Astrocyte (in vitro differentiated cells and primary cell): Measurements from ENCODE around the gene SPAG7.

Source experiments
- EZH2 ChIP-seq: IDR thresholded peaks from 2 replicates; pipeline ENCODE4 v1.6.1; 2012; ENCODE audit warnings: mild to moderate bottlenecking, low read length, inconsistent platforms; ENCODE audit not compliant: insufficient read depth
- TF ChIP-seq, protein P1 (sequence below): IDR thresholded peaks from 2 replicates; pipeline ENCODE4 v1.5.1; 2011; ENCODE audit warnings: low read depth, mild to moderate bottlenecking, inconsistent platforms, low read length, moderate library complexity; ENCODE audit not compliant: insufficient read depth

- TF ChIP-seq, protein P1, sequence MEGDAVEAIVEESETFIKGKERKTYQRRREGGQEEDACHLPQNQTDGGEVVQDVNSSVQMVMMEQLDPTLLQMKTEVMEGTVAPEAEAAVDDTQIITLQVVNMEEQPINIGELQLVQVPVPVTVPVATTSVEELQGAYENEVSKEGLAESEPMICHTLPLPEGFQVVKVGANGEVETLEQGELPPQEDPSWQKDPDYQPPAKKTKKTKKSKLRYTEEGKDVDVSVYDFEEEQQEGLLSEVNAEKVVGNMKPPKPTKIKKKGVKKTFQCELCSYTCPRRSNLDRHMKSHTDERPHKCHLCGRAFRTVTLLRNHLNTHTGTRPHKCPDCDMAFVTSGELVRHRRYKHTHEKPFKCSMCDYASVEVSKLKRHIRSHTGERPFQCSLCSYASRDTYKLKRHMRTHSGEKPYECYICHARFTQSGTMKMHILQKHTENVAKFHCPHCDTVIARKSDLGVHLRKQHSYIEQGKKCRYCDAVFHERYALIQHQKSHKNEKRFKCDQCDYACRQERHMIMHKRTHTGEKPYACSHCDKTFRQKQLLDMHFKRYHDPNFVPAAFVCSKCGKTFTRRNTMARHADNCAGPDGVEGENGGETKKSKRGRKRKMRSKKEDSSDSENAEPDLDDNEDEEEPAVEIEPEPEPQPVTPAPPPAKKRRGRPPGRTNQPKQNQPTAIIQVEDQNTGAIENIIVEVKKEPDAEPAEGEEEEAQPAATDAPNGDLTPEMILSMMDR = no peak
- no peak for TF ChIP-seq EZH2
Measured at GRCh38 chr17:4920351-4921048, 47.1 kb downstream of the SPAG7 start.
